Measurements from ENCODE around the gene NR3C2. TPM values are rescaled to one million over a fixed set of nuclear protein-coding genes. Genes with fewer than 3 reads are reported as not detected.

Gene NR3C2
- total RNA-seq, 1 experiment from 2014 or later, result not detected

DNA sequence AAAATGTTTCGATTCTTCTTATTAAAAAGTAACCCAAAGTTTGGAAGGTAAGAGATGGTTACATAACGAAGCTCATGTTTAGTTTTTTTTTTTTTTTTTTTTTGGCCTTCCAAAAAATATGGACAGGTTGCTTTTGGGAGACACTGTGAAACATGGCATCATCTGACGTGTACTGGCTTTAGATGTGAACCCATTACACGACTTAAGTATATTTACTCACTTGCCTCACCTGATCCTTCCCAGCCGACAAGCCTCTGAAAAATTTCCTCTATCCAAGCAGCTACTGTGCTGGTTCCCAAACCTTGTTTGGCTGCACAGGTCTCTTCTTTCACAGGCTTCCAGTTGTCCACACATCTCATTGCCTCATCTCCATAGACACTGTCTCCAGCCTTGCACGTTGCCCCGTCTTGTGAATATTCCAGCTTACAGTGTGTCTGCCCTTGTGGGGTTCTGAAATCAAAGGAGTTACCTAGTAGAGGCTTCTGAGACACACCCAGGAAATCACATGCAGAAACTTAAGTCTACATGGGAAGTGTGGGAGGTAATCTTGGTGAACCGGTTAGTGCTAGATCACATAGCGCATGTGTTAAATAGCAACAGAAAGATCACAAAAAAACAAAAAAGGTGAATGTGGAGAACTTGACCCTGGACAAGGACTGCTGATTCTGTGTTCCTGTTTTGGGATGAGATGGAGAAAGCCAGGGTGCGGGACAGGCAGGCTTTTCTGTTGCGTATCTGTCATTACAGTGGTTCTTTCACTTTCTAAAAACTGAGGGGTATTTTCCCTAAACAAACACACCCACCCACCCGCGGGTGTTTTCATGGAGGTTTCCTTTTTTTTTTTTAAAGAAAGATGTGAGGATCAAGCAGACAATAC lies 381.7 kb downstream of the NR3C2 start:
- H3K4me3 ChIP-seq, result no peak overlapping the region
- DNase-seq, result no peak
- H3K36me3 ChIP-seq, result no peaks in the 10 kb centered on the region
- H3K27me3 ChIP-seq, result no peaks in the 10 kb centered on the region
- H3K9me3 ChIP-seq, result no peaks in the 10 kb centered on the region

- Histone ChIP-seq H3K27me3 (no peaks in the 10 kb centered on the region), H3K9me3 (no peaks in the 10 kb centered on the region), H3K4me3 (no peak overlapping the region), H3K36me3 (no peaks in the 10 kb centered on the region)
- no peak for DNase-seq
These were observed 382.5 kb downstream of the NR3C2 start for GRCh38 chr4:148059617-148060180.

DNA sequence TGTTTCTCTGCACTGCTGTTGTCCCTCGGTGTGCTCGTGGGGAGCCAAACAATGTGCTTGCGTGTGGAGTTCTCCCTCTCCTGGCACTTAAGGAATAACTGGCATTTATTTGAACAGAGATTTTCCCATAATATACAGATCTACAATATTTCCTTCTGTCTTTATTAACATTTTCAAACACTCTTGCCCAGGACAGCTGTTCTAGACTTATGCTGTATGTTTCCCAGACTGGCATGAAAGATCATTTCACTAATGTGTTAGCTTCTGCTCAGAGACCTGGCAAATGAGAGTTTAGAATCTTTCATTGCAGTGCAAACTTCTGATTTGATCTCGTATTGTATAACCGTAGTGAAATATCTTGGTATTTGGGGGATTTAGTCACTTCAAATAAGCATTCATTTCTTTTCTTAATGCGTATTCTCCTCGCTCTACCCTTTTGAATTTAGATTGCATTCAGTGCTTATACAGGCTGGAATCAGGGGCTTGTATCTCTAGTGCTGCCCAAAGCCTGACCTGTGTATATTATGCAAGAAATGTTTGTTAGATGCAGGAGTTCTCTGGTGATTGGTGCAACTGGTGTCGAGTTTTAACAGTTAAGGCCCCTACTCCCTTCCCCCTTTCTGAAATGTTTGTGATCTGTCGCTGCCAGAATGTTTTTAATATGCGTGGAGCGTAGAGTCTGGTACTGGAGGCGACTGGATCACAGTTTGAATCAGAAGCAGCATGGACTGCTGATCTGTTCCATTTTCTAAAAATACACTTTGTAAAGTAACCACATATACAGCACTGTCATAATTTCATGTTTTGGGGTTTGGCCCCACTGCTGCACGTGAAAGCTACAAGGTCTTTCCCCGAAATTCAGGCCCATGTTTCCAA lies 384.0 kb downstream of the NR3C2 start:
- H3K9me3 ChIP-seq, result no peaks in the 10 kb centered on the region
- no peaks in the 10 kb centered on the region for H3K36me3 ChIP-seq
- no peaks in the 10 kb centered on the region for H3K27me3 ChIP-seq
- no peak overlapping the region for H3K4me3 ChIP-seq
- DNase-seq, result no peak

DNA sequence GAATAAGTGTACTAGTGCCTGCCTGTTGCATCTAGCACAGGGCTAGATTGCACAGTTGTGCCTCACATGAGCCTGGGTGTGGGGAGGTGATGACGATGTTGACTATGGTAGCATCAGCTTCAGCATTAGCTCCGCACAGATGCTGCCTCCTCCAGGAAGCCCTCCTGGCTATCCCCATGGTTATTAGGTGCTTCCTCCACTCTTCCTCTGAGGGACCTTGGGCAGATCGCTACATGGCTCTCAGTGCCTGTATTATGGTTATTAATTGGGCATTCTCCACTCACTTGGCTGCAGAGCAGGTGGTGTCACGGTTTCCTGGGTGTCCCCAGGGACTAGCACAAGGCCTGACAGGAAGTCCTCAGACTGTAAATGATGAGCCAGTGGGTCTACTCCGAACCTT lies 384.7 kb downstream of the NR3C2 start:
- no peaks in the 10 kb centered on the region for H3K36me3 ChIP-seq
- no peak overlapping the region for H3K4me3 ChIP-seq
- DNase-seq, result no peak
- H3K9me3 ChIP-seq, result no peaks in the 10 kb centered on the region
- H3K27me3 ChIP-seq, result no peaks in the 10 kb centered on the region

DNA sequence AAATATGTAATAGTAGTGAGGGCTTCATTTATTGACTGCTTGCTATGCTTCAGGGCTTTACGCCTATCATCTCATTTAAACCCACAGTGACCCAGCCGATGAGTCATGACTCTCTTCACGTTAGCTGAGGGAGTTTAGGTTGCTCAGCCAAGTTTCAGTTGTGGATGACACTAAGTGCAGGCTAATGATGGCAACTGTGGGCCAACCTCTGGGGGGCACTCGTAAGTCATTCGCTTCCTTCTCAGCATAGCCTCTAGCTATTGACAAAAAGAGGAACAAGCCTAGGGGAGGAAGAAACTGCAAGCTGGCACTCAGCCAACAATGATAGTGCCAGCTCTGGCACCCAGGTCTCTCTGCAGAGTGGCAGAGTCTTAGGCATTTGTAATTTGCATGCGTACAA lies 385.3 kb downstream of the NR3C2 start:
- Histone ChIP-seq H3K4me3 (no peak overlapping the region), H3K27me3 (no peaks in the 10 kb centered on the region), H3K9me3 (no peaks in the 10 kb centered on the region), H3K36me3 (no peaks in the 10 kb centered on the region)
- peak; percentile 58 for DNase-seq

DNA sequence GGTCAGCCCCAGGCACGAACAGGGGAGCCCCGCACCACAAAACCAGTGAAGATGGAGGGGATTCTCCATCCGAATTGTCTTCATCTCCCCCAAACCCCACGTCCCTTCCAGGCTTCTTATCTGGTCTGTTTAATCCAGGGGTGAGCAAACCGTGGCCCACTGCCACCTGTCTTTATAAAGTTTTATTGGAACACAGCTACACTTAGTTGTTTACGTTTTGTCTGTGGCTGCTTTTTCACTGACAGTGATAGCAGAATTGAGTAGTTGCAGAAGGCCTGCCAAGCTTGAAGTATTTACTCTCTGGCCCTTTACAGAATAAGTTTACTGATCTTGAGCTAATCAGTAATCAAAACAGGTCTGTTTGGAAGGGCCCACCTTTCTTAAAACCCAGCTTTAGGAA lies 386.4 kb downstream of the NR3C2 start:
- H3K9me3 ChIP-seq, result no peaks in the 10 kb centered on the region
- H3K4me3 ChIP-seq, result no peak overlapping the region
- no peak for DNase-seq
- H3K36me3 ChIP-seq, result no peaks in the 10 kb centered on the region
- no peaks in the 10 kb centered on the region for H3K27me3 ChIP-seq

- no peaks in the 10 kb centered on the region for H3K36me3 ChIP-seq
- H3K4me3 ChIP-seq, result no peak overlapping the region
- no peak for DNase-seq
- no peaks in the 10 kb centered on the region for H3K9me3 ChIP-seq
- no peaks in the 10 kb centered on the region for H3K27me3 ChIP-seq
These were observed 387.9 kb downstream of the NR3C2 start for GRCh38 chr4:148054275-148054674.

- no peaks in the 10 kb centered on the region for H3K36me3 ChIP-seq
- no peaks in the 10 kb centered on the region for H3K9me3 ChIP-seq
- DNase-seq, result no peak
- H3K4me3 ChIP-seq, result no peak overlapping the region
- no peaks in the 10 kb centered on the region for H3K27me3 ChIP-seq
These were observed 388.8 kb downstream of the NR3C2 start for GRCh38 chr4:148053298-148054003.

DNA sequence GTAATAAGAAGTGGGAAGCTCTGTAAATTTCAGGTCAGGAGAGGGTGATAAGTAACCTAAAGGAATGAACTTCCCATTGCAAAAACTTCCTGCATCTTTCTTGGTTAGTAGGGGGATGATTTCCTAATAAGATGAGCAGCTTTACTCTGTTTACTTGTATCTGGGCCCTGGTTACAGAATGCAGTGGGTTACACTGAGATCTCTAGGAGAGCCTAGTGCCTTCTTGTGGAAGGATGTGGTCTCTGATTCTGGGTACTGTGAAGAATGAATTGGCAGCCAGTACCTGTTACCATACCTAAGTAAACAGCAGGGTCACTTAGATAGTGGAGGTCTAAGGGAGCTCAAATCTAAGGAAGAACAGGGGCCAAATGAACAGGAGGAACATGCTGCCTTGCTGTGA lies 389.8 kb downstream of the NR3C2 start:
- Histone ChIP-seq H3K4me3 (no peak overlapping the region), H3K9me3 (no peaks in the 10 kb centered on the region), H3K27me3 (no peaks in the 10 kb centered on the region), H3K36me3 (no peaks in the 10 kb centered on the region)
- no peak for DNase-seq

DNA sequence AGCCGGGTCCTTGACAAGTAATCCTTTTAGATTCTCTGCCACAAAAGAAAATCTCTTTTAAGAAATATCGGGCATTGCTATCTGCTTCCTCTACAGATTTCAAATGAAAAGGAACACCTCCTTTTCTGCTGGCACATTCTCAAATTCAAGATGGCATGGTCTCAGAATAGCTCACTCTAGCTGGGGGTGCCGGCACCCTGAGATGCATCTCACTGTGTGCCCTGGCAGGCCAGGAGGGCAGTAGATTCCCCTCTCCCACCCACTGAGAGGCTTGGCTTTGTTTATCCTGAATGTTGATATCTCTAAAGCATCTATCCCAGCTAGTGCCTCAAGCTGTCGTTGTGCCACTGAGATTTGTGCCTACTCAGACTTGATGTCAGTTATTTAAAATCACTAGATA lies 390.8 kb downstream of the NR3C2 start:
- DNase-seq, result no peak
- Histone ChIP-seq H3K4me3 (no peak overlapping the region), H3K36me3 (no peaks in the 10 kb centered on the region), H3K9me3 (no peaks in the 10 kb centered on the region), H3K27me3 (no peaks in the 10 kb centered on the region)

DNA sequence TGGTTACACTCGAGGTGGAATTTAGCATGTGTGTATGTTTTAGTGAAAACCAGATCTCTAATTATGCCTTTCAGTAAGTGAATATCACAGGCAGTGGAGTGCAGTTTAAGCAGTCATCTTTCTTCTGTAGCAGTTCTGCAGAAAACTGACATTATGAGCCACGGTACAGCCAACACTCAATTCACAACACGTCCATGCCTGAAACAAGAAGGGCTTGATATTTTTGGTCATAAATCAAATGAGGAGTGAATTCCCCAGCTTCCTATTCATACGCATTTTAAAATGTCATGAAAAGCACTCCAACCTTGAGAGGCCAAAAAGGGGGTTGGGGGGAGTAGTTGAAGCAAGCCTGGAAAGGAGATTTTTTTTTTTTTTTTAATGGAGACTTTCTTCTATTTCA lies 393.6 kb downstream of the NR3C2 start:
- Histone ChIP-seq H3K36me3 (no peaks in the 10 kb centered on the region), H3K27me3 (no peaks in the 10 kb centered on the region), H3K9me3 (no peaks in the 10 kb centered on the region), H3K4me3 (no peak overlapping the region)
- DNase-seq, result no peak

GRCh38 chr4:148044912-148045352 lies 397.3 kb downstream of the NR3C2 start:
- H3K27me3 ChIP-seq, result no peaks in the 10 kb centered on the region
- no peaks in the 10 kb centered on the region for H3K9me3 ChIP-seq
- H3K36me3 ChIP-seq, result no peaks in the 10 kb centered on the region
- no peak overlapping the region for H3K4me3 ChIP-seq
- DNase-seq, result no peak

DNA sequence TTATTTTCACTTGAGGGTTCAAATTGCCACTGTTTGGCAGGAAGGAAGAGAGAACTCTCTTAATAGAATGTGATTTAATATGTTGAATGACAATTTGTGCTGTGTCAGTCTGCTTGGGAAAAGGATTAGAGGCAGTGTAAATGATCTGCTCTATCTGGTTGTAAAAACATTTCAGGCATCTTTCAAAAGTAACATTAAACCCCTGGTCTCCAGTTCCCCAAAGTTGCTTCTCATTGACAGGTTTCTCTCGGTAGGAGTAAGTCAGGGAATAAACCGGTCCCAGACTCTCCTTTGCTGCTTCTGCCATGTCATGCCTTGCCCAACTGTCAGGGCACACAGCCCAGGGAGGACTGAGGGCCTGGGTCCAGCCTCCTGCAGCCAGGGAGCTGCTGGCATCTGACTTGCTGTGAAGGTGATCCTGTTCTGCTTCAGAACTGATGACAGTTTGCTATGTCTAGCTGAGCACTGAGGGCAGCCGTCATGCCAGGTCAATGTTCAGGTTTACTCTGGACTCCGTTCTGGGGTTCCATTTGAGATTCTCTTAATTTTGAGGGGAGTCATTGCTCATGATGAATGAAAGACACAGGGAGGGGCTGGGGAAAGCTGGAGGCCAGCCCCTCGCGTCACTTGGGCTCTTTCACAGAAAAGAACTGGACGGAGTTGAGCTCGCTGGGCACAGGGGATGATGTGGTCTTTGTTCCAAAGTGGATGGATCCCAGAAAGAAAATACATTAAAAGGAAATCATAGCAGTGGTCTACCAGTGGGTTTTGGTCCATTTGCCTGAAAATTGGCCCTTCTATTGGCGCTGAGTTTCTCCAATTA lies 397.9 kb downstream of the NR3C2 start:
- no peak overlapping the region for H3K4me3 ChIP-seq
- H3K36me3 ChIP-seq, result no peaks in the 10 kb centered on the region
- no peak for DNase-seq
- H3K27me3 ChIP-seq, result no peaks in the 10 kb centered on the region
- no peaks in the 10 kb centered on the region for H3K9me3 ChIP-seq

DNA sequence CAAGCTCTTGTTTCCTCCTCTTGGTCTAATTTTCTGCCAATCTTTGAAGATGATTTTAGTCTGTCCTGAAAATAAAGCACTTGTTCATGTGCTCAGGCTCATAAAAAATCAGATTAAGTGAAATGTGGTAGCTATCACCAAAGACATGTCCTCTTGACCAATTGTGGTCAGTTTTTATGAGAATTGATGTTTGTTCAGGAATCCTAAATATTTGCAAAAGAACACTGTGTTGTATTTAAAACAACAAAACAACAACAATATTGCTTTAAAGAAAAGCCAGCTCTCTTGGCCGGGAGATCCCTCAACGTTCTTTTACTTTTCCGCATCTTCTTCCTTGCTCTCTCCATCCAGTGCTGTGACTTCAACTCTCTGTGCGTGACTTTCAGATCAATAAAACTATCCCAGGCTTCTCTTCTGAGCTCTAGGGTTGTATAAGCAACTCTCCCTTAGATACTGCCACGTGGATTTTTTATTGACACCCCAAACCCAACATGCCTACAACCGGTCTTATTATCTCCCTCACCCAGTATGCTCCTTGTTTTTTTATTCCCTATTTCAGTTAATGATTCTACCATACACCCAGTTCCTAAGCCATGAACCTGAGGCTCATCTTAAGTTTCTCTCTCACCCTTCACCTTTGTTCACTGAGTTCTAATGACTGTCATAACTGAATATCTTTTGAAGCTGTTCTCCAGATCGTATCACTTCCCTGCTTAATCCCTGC lies 400.4 kb downstream of the NR3C2 start:
- Histone ChIP-seq H3K9me3 (no peaks in the 10 kb centered on the region), H3K4me3 (no peak overlapping the region), H3K36me3 (no peaks in the 10 kb centered on the region), H3K27me3 (no peaks in the 10 kb centered on the region)
- no peak for DNase-seq

DNA sequence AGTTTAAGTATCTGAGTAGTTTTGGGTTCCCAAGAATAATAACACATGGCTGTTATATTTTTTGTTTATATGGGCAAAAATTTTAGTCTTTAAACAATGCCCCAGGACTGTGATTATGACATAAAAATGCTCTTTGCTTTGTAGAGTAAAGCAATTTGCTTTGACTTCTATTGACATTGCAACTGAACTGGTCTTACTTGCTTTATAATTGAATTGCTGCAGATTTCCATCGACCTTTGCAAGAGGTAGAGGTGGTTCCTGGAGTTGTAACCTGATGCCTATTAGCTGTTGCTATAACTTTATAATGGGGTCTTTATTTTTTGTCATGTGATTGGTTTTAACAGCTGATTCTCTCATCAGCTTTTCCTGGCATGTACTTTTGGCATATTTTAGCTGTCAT lies 407.4 kb downstream of the NR3C2 start:
- no peak for DNase-seq
- Histone ChIP-seq H3K4me3 (no peak overlapping the region), H3K9me3 (no peaks in the 10 kb centered on the region), H3K27me3 (no peaks in the 10 kb centered on the region), H3K36me3 (no peaks in the 10 kb centered on the region)
